BJ (cell line): Measurements from ENCODE around the gene SCAND1. TPM values are rescaled to one million over a fixed set of nuclear protein-coding genes. Genes with fewer than 3 reads are reported as not detected.

Experiments used
- CTCF ChIA-PET: fragments of 350-600 bp; formaldehyde crosslinking; extraction: SDS; loops from one replicate; lab custom pipeline; 2021; ENCODE audit warnings: antibody characterized with exemption, inconsistent platforms; lab: Yijun Ruan, JAX
- POLR2A ChIA-PET: fragments of 300-600 bp; sonication (Branson Sonifier 250); formaldehyde crosslinking; extraction: SDS; loops from one replicate; lab custom pipeline; 2021; ENCODE audit warnings: antibody characterized with exemption; lab: Charles Lee
- DNase-seq: peaks from one replicate; pipeline ENCODE4 v3.0.0-alpha.2; 2011; ENCODE audit warnings: low read depth
- H3K27me3 ChIP-seq: 2 replicates; pipeline ENCODE4 v1.6.0; 2011; ENCODE audit warnings: low read length; ENCODE audit not compliant: control insufficient read depth, insufficient read depth
- H3K36me3 ChIP-seq: 2 replicates; pipeline ENCODE4 v1.5.1; 2011; ENCODE audit warnings: low read length; ENCODE audit not compliant: control insufficient read depth, insufficient read depth
- H3K4me3 ChIP-seq: 2 replicates; pipeline ENCODE4 v1.5.1; 2011; ENCODE audit warnings: low read depth, mild to moderate bottlenecking, control low read depth, low read length
- polyA plus RNA-seq: library from polyadenylated mRNA; depleted of rRNA; stranded (reverse); fragments of >200 nt; gene quantifications from 2 replicates; pipeline ENCODE4 v1.2.3, GENCODE V29; 2011
- TF ChIP-seq, protein P1 (sequence below): IDR thresholded peaks from 2 replicates; pipeline ENCODE4 v1.5.1; 2011; ENCODE audit warnings: low read depth, mild to moderate bottlenecking, control low read depth, inconsistent platforms, low read length, moderate library complexity; ENCODE audit not compliant: insufficient read depth

SCAND1 gene
- polyA plus RNA-seq, 1 experiment: 15.8 TPM

DNA sequence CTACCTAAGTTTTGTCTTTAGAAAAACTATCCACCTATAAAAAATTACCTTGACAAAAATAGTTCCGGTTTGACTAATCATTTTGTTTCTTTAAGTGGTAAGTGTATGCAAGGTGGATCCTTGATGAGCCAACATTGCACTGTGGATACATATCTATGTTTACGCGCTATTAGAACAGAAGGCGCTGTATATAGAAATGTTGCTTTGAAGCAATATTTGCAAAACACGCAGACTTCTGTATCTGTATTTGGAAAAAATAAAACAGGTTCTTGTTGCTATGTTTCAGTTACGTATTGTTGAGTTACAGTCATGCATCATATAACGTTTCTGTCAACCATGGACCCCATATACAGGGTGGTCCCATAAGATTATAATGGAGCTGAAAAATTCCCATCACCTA, 4.2 kb downstream of the SCAND1 start:
- DNase-seq: no peak
- POLR2A ChIA-PET: no interaction called here
- CTCF ChIA-PET: no interaction called here
- peaks cover 3% of the 10 kb centered on the region for H3K36me3 ChIP-seq
- TF ChIP-seq, protein P1, sequence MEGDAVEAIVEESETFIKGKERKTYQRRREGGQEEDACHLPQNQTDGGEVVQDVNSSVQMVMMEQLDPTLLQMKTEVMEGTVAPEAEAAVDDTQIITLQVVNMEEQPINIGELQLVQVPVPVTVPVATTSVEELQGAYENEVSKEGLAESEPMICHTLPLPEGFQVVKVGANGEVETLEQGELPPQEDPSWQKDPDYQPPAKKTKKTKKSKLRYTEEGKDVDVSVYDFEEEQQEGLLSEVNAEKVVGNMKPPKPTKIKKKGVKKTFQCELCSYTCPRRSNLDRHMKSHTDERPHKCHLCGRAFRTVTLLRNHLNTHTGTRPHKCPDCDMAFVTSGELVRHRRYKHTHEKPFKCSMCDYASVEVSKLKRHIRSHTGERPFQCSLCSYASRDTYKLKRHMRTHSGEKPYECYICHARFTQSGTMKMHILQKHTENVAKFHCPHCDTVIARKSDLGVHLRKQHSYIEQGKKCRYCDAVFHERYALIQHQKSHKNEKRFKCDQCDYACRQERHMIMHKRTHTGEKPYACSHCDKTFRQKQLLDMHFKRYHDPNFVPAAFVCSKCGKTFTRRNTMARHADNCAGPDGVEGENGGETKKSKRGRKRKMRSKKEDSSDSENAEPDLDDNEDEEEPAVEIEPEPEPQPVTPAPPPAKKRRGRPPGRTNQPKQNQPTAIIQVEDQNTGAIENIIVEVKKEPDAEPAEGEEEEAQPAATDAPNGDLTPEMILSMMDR: no peak
- H3K27me3 ChIP-seq: no peaks in the 10 kb centered on the region
- no peak overlapping the region for H3K4me3 ChIP-seq

DNA sequence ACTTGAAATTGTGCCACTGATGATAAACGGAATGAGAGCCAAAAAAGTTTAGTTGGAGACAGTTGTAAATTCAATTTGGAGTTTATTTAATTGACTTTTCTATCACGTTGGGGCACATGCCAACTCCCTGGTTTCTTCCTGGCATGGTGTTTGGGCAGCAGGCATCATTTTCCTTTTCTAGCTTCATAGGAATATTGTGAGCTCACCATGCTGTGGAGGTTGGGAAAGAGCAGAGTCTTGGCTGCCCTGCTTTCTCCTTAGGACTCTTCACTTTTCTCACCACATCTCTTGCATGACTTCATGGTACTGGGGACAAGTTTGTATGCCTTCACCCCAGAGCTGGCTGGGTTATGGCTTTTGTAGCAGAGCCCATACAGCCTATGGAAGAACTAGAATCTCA, 6.4 kb downstream of the SCAND1 start:
- TF ChIP-seq, protein P1: no peak
- peaks cover 3% of the 10 kb centered on the region for H3K36me3 ChIP-seq
- no peak overlapping the region for H3K4me3 ChIP-seq
- CTCF ChIA-PET: interaction anchor here (1.2 to 1.4 kb wide), 2 partner anchors 21 to 265 kb away, joined by 3 to 5 read pairs; no protein-coding TSS in a partner anchor
- POLR2A ChIA-PET: no interaction called here
- no peaks in the 10 kb centered on the region for H3K27me3 ChIP-seq
- no peak for DNase-seq

DNA sequence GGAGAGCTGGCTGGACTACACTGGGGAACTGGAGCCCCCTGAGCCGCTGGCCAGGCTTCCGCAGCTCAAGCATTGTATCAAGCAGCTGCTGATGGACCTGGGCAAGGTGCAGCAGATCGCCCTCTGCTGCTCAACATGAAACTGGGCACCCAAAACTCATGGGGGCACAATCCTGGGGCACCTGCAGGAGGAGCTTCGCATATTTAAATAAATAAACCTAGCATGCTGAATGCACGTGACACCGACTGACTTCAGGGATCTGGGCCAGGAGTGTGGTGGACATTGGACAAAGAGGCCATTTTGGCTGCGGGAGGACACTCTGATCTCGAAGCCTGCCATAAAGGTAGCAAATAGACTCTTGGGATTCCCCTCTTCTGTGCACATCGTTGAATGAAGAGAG, 6.8 kb downstream of the SCAND1 start:
- TF ChIP-seq, protein P1: peak; percentile 50
- ChIA-PET POLR2A (no interaction called here), CTCF (interaction anchor here (1.2 to 1.4 kb wide), 2 partner anchors 21 to 265 kb away, joined by 3 to 5 read pairs; no protein-coding TSS in a partner anchor)
- Histone ChIP-seq H3K36me3 (peaks cover 3% of the 10 kb centered on the region), H3K27me3 (no peaks in the 10 kb centered on the region), H3K4me3 (no peak overlapping the region)
- DNase-seq: no peak

DNA sequence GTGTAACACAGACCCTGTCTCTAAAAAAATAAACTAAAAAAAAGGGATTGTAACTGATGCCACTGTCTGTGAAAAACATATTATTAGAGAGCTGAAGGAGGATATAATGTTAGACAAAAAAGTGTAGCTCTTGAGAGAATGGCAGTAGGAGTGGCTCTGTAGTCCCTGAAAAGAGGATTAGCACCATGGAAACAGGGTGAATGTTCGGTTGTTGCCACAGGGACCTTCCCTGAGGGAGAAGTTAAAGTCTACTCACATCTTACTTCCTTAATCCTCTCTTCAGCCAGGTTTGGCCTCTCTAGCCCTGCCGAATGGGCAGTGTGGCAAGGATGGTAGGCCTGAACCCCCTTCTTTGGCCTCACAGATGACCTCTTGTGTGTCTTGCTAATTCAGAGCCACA, 12.1 kb downstream of the SCAND1 start:
- CTCF ChIA-PET: interaction anchor here (0.6 to 4.1 kb wide), 4 partner anchors 12 to 159 kb away, joined by 3 to 18 read pairs (median 4); partner anchors contain the start of gene SCAND1
- POLR2A ChIA-PET: no interaction called here

DNA sequence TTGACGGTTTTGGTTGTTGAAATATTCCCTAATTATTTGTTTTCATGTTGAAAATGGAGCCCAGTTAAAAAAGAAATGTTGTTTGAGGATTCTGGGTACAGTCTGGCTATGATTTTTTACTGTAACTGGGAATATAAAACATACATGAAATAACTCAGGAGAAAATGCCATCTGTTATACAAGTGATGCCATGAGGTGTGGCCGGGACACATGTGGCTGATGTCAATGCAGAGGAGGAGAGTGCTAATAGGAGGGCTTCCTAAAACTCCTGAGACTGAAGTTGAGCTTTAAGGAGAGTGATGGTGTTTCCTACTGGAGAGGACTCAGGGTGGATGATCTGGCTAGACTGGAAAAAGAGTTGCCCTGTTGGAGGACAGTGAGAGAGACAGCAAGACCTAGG, 12.7 kb downstream of the SCAND1 start:
- TF ChIP-seq, protein P1: no peak
- CTCF ChIA-PET: interaction anchor here (1.8 to 4.1 kb wide), 2 partner anchors 12 to 93 kb away, joined by 3 to 18 read pairs; partner anchors contain the start of gene SCAND1
- H3K27me3 ChIP-seq: no peaks in the 10 kb centered on the region
- POLR2A ChIA-PET: no interaction called here
- peaks cover 9% of the 10 kb centered on the region for H3K36me3 ChIP-seq
- DNase-seq: no peak
- no peak overlapping the region for H3K4me3 ChIP-seq

More for the DNA sequence above, 12.1 kb downstream of the SCAND1 start:
- no peak for DNase-seq
- TF ChIP-seq, protein P1: no peak
- no peaks in the 10 kb centered on the region for H3K27me3 ChIP-seq
- peaks cover 11% of the 10 kb centered on the region for H3K36me3 ChIP-seq
- H3K4me3 ChIP-seq: no peak overlapping the region
